GM19035 (cell line): ENCODE results near the gene ALPP.
"Not testable (repeated sequence)": the region's sequence is repeated elsewhere in the genome, so short reads cannot be mapped to it uniquely, and the experiment has no call there.

Source experiments
- ATAC-seq: cut with Tn5 transposase; IDR thresholded peaks from one replicate; pipeline ENCODE4 v1.9.1; 2021; ENCODE audit not compliant: unreplicated experiment

ALPP gene

DNA sequence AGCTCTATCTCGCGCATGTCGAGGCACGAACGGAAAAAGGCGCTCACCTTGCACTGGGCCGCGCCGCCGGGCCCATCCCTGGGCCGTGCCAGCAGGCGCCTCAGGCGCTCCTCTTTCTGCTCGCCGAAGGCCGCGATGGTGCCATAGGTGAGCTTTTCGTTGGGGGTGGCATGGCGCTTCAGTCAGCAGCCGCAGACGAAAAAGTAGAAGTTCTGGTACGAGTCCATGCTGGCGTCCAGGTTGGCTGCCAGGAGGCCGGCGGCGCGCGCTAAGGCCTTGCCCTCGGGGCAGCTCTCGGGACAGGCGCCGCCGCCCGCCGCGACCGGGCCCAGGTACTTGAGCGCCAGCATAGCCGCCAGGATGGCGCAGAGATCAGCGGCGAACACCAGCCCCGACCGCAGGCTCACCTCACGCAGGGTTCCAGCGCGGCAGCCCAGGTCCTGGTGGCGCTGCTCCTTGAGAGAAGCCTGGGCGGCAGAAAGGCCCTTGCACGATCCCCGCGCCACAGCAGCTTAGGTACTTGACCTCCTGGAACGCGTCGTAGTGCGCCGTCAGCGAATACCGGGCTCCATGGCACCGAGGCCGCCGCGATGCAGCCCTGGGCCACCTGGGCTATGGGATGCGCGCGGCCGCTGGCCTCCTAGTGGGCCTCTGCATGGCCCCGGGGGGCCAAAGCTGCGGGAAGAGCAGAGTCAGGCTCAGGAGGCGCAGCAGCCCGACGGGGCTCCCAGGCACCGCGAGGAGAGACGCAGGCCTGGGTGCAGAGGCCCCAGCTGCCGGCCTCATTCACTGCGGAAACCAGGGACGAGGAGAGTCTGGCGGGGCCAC, 40.9 kb downstream of the ALPP start:
- no peak for ATAC-seq

DNA sequence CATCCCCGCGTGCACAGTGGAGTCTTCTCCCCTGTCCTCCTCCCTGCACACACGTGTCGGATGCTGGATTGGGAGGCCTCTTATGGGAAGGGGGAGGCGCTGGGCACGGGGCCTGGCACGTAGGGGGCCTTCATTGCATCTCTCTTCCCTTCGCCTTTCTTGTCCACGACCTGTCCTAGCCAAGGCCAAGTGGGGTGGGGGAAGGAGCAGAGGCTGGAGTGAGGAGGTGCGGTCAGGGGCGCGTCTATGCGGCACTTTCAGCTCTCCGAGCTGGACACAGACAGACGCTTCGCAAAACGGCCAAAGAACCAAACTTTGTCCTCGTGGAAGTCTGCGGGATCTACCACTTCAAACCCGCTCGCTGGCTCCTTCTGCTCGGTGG, 41.5 kb downstream of the ALPP start:
- no peak for ATAC-seq

DNA sequence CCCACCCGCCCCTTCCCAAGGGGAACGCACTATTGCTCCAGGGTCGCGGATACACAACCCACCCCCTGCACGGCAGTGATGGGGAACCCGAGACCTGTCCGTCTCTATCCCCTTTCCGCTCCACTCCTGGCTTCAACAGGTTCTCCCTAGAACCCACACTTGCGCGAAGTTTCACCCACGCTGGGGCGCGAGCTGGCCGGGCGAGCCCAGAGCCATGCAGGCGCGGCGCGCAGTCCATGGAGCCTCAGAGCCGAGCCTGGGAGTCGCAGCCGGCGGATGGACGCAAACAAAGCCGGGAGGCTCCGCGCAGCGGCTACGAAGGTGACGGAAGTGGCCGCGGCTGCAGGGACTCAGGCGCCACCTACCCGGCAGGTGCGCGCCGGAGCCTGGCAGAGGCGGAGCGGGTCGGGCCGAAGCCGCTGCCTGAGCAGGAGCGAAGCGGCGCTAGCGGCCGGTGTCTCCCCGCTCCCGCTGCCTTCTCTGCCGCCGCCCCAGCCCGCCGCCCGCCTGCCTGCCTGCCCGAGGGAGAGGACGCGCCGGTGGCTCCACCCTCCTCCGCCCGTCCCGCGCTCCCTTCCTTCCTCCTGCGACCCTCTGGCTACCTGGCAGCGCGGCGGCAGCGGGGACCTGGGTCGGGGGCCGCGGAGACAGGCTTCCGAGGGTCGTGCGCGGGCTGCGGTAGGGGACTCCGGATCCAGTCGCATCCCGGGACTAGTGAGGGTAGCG, 42.1 kb downstream of the ALPP start:
- no peak for ATAC-seq

DNA sequence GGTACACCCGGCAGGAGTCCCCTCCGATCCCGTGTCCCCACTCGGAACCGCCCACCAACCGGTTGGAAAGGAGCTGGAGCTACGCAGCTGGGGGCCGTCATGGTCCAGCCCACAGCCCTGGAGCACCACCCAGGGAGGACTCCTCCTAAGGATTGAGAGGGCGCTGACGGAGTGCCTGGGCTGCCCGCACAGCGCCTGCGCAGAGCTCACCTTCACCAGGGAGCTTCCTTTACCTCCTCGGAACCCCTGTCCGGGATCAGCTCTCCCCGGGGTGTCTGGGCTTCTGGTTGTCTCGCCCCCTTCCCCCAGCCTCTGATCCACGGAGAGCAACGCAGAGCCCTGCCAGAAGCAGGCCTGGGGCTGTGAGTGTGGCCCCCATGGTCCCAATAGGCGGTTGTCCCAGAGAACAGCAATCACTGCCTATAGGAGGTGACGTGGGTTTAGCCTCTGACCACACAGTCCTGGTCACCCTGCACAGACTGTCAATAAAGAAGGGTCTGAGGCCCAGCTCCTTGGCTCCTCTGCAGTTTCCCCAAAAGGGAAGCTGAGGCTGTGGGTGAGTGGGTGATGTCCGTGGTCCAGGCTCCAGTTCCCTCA, 42.7 kb downstream of the ALPP start:
- no peak for ATAC-seq

DNA sequence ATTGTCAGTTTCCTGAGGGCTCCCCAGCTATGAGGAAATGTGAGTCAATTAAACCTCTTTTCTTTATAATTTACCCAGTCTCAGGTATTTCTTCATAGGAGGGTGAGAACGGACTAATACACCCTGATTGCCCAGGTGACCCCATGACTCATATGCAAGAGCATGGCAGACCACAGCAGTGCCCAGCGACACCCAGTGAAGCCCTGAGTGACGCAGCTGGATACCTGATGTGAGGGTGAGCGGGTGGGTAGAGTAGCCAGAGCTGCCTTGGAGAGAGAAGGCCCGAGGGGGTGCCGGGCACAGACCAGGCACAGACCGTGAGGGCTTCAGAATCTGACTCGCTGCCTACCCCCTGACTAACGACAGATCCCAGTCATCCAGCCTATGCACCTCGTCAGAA, 43.5 kb downstream of the ALPP start:
- no peak for ATAC-seq

DNA sequence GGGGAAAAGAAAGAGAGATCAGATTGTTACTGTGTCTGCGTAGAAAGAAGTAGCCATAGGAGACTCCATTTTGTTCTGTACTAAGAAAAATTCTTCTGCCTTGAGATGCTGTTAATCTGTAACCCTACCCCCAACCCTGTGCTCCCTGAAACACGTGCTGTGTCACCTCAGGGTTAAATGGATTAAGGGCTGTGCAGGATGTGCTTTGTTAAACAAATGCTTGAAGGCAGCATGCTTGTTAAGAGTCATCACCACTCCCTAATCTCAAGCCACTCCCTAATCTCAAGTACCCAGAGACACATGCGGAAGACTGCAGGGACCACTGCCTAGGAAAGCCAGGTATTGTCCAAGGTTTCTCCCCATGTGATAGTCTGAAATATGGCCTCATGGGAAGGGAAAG, 44.4 kb downstream of the ALPP start:
- ATAC-seq = not testable (repeated sequence)

DNA sequence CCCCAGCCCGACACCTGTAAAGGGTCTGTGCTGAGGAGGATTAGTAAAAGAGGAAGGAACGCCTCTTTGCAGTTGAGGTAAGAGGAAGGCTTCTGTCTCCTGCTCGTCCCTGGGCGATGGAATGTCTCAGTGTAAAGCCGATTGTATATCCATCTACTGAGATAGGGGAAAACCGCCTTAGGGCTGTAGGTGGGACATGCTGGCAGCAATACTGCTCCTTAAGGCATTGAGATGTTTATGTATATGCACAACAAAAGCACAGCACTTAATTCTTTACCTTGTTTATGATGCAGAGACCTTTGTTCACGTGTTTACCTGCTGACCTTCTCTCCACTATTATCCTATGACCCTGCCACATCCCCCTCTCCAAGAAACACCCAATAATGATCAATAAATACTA, 44.9 kb downstream of the ALPP start:
- ATAC-seq = not testable (repeated sequence)

DNA sequence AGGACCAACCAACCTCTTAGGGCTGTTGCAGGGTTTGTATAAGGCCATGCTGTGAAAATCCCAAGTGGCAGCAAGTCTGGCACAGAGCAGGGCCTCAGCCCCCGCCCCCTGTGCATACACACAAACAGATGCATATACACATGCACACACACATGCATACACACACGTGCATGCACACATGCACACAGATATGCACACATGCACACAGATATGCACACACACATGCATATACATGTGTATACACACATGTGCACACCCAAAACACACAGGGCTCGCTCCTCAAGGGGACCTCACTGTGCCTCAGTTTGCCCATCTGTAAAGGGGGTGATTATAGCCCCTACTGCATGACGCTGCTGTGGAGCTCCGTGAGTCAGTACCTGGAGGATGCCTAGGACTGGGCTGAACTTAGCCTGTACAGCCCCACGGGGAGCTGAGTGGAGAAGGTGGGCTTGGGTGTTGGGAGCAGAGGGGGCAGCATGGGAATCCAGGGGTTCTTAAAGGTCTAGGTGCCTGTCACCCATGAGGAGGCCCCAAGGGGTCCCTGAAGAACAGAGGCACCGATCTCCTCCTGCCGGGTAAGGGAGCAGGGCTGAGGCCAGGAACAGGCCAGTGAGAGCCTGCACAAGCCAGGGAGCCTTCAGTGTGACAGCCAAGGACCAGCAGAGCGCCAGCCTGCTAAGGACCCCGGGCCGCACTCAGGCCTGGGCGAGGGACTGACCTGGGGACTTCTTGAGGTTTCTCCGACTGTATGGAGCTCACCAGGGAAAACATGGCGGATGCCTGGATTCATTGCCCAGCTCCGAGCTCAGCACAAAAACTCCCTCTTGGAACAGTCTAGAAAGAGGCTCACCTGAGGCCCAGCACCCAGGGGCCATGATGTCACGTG, 53.4 kb downstream of the ALPP start:
- ATAC-seq = no peak
